ENCODE results near the gene POC1B. TPM values are rescaled to one million over a fixed set of nuclear protein-coding genes. Genes with fewer than 3 reads are reported as not detected.

The POC1B gene
- total and polyA plus RNA-seq, 11 donors = 3.3 to 12.4 (median 8.5) TPM

- DNase-seq (no peak), ATAC-seq (peak; percentile 84 to 89 (median 86))
- H3K4me3 ChIP-seq = peak overlapping the region in 2 of 12 donors; percentile 8 to 19
- WGBS, 4 donors = 43 to 53% (median 47%) methylated on average over 6 of the region's 6 CpGs
- H3K36me3 ChIP-seq = no peaks in the 10 kb centered on the region
- H3K27ac ChIP-seq = peak overlapping the region; percentile 16 to 85 (median 62)
- H3K9me3 ChIP-seq = no peaks in the 10 kb centered on the region
- intact Hi-C loops (cut with DNase I) = loop anchor here in 8 of 10 donors (2.0 to 10.0 kb wide), 6 partner anchors 59 to 101 kb away; partner anchors contain the start of gene DUSP6 (in 8 of the 8)
- peaks cover 0 to 45% (median 35%) of the 10 kb centered on the region in 12 donors for H3K4me1 ChIP-seq
- TF ChIP-seq CTCF (IDR thresholded peaks at IDR 0.05) = no peak
- no peak for TF ChIP-seq POLR2A (IDR thresholded peaks at IDR 0.05)
- H3K27me3 ChIP-seq = no peaks in the 10 kb centered on the region
These were observed 72.5 kb downstream of the POC1B start for GRCh38 chr12:89453121-89453978.

- H3K4me1 ChIP-seq = peaks cover 0 to 45% (median 35%) of the 10 kb centered on the region in 12 donors
- no peaks in the 10 kb centered on the region for H3K27me3 ChIP-seq
- H3K27ac ChIP-seq = peak overlapping the region in 10 of 12 donors; percentile 23 to 85 (median 68)
- peak overlapping the region in 2 of 12 donors; percentile 8 to 14 for H3K4me3 ChIP-seq
- ATAC-seq = peak; percentile 60 to 78 (median 70)
- H3K9me3 ChIP-seq = no peaks in the 10 kb centered on the region
- 34 to 54% (median 45%) methylated on average over 9 of the region's 9 CpGs for WGBS, 4 donors
- H3K36me3 ChIP-seq = no peaks in the 10 kb centered on the region
- intact Hi-C loops (cut with DNase I) = loop anchor here in 8 of 10 donors (2.0 to 10.0 kb wide), 6 partner anchors 57 to 100 kb away; partner anchors contain the start of gene DUSP6 (in 8 of the 8)
- TF ChIP-seq POLR2A (IDR thresholded peaks at IDR 0.05) = no peak
- TF ChIP-seq CTCF (IDR thresholded peaks at IDR 0.05) = no peak
- peak in 4 of 5 donors; percentile 30 to 57 (median 50) for DNase-seq
These were observed 74.0 kb downstream of the POC1B start for GRCh38 chr12:89451841-89452251.

GRCh38 chr12:89450907-89451306 is 74.9 kb downstream of the POC1B start:
- TF ChIP-seq POLR2A (IDR thresholded peaks at IDR 0.05) = no peak
- no peak for TF ChIP-seq CTCF (IDR thresholded peaks at IDR 0.05)
- H3K9me3 ChIP-seq = no peaks in the 10 kb centered on the region
- DNase-seq = no peak
- H3K36me3 ChIP-seq = no peaks in the 10 kb centered on the region
- no peaks in the 10 kb centered on the region for H3K27me3 ChIP-seq
- no peak overlapping the region for H3K4me3 ChIP-seq
- no peak for ATAC-seq
- peaks cover 0 to 45% (median 35%) of the 10 kb centered on the region in 12 donors for H3K4me1 ChIP-seq
- intact Hi-C loops (cut with DNase I) = loop anchor here in 6 of 10 donors (5.0 to 10.0 kb wide), 4 partner anchors 56 to 99 kb away; partner anchors contain the start of gene DUSP6 (in 6 of the 6)
- peak overlapping the region in 5 of 12 donors; percentile 29 to 85 (median 82) for H3K27ac ChIP-seq

- no peak for DNase-seq
- Histone ChIP-seq H3K4me1 (peaks cover 0 to 35% (median 28%) of the 10 kb centered on the region in 12 donors), H3K27me3 (no peaks in the 10 kb centered on the region), H3K9me3 (peaks cover 0 to 4% (median 0%) of the 10 kb centered on the region in 12 donors), H3K36me3 (no peaks in the 10 kb centered on the region), H3K4me3 (no peak overlapping the region), H3K27ac (no peak overlapping the region)
- intact Hi-C loops (cut with DNase I) = no loop called here
- no peak for ATAC-seq
- 94 to 97% (median 96%) methylated on average over 2 of the region's 2 CpGs for WGBS, 4 donors
- TF ChIP-seq POLR2A (IDR thresholded peaks at IDR 0.05) (no peak), CTCF (IDR thresholded peaks at IDR 0.05) (no peak)
These were observed 76.9 kb downstream of the POC1B start for GRCh38 chr12:89448951-89449371.
